ENCODE measurements around the gene NPHP3.

NPHP3 gene

GRCh38 chr3:132682201-132682600 is 40.0 kb downstream of the NPHP3 start:
- no peak for DNase-seq

- no peak for DNase-seq
These were observed 40.8 kb downstream of the NPHP3 start for GRCh38 chr3:132681421-132681820.

- no peak for DNase-seq
These were observed 42.3 kb downstream of the NPHP3 start for GRCh38 chr3:132679911-132680310.

- DNase-seq: no peak
These were observed 46.8 kb downstream of the NPHP3 start for GRCh38 chr3:132675408-132675807.

- DNase-seq: no peak
These were observed 52.9 kb downstream of the NPHP3 start for GRCh38 chr3:132669256-132669777.

GRCh38 chr3:132665230-132665745 is 56.9 kb downstream of the NPHP3 start:
- no peak for DNase-seq

- no peak for DNase-seq
These were observed 60.0 kb downstream of the NPHP3 start for GRCh38 chr3:132662212-132662611.

GRCh38 chr3:132661101-132661500 is 61.1 kb downstream of the NPHP3 start:
- DNase-seq: no peak

- DNase-seq: peak in 1 of 6 experiments; percentile 35
These were observed 61.5 kb downstream of the NPHP3 start for GRCh38 chr3:132660811-132661070.

GRCh38 chr3:132660052-132660810 is 62.0 kb downstream of the NPHP3 start, which contains the start of gene UBA5:
Gene UBA5 (plus strand): TSS chr3:132660329. CDS start chr3:132660538, 209 bp downstream.
- DNase-seq: peak; percentile 51 to 81 (median 62)

GRCh38 chr3:132659365-132660051 is 62.7 kb downstream of the NPHP3 start, which contains the start of gene ACAD11:
Gene ACAD11 (minus strand): TSS chr3:132659809. CDS start chr3:132659751, 58 bp downstream.
- DNase-seq: peak in 4 of 6 experiments; percentile 30 to 52 (median 38)

GRCh38 chr3:132659000-132659364 is 63.2 kb downstream of the NPHP3 start:
- no peak for DNase-seq

GRCh38 chr3:132657869-132658747 is 64.1 kb downstream of the NPHP3 start:
- no peak for DNase-seq

- no peak for DNase-seq
These were observed 66.7 kb downstream of the NPHP3 start for GRCh38 chr3:132655471-132655870.

GRCh38 chr3:132654721-132655120 is 67.5 kb downstream of the NPHP3 start:
- no peak for DNase-seq

- DNase-seq: no peak
These were observed 68.0 kb downstream of the NPHP3 start for GRCh38 chr3:132654190-132654589.

- DNase-seq: no peak
These were observed 69.5 kb downstream of the NPHP3 start for GRCh38 chr3:132652640-132653270.

GRCh38 chr3:132650153-132650552 is 72.1 kb downstream of the NPHP3 start:
- DNase-seq: no peak

- peak in 2 of 6 experiments; percentile 1 to 2 for DNase-seq
These were observed 77.2 kb downstream of the NPHP3 start for GRCh38 chr3:132645058-132645457.

- DNase-seq: no peak
These were observed 78.8 kb downstream of the NPHP3 start for GRCh38 chr3:132643366-132643765.

- DNase-seq: no peak
These were observed 79.7 kb downstream of the NPHP3 start for GRCh38 chr3:132642539-132642847.

GRCh38 chr3:132641837-132642538 is 80.2 kb downstream of the NPHP3 start:
- peak in 3 of 6 experiments; percentile 16 to 49 (median 29) for DNase-seq
